NB4 (cell line): ENCODE results near the gene MAN1A1.

ENCODE experiments used
- MYC ChIP-seq: IDR thresholded peaks from 2 replicates; pipeline ENCODE4 v1.6.1; 2011; ENCODE audit warnings: low read depth, low read length
- POLR2A ChIP-seq: IDR thresholded peaks from 2 replicates; pipeline ENCODE4 v1.6.1; 2011; ENCODE audit warnings: mild to moderate bottlenecking; ENCODE audit not compliant: insufficient read length; ENCODE audit errors: extremely low read depth
- TF ChIP-seq, protein P1 (sequence below): IDR thresholded peaks from one replicate; pipeline ENCODE4 v1.5.1; 2012; ENCODE audit warnings: low read depth, low read length
- TF ChIP-seq, protein P2 (sequence below): IDR thresholded peaks from 2 replicates; pipeline ENCODE4 v1.6.1; 2011; ENCODE audit warnings: low read depth, low read length

DNA sequence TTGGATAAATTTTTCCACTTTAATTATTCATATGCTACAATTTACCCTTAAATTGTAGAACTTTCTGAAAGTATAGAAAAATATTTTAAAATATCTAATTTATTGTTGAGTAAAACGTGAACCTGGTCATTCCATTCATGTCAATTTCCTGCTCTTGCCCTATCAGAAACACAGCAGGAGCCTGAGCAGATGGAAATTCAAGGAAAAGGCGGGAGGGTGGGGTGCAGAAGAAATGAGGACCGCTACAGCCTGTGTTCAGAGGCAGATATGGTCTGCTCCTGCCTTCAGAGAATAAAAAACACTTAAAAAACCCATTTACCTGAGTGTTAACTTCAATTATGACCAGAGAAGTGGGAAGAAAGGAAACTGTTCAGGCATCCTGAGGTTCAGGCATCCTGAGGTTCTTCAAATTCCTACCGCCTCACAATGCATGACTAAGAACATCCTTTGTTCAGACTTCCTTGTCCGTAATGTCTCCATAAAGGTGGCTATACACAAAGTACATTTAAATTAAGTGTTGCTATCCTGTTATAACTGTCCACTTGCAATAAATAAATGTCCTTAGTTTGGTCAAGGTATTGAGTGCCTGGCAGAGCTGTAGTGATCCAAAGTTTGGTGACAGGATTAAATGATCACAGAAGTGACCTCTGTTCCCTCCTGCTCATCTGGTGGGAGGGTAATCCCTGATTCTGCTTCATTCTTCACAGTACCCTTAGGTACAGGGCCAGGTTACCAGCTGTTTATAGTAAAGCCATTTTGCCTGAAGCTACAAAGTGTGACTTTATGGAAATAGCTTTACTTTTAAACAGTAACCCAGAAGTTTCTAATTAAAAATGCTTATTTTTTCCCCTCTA is 109.1 kb downstream of the MAN1A1 start:
- TF ChIP-seq POLR2A: no peak
- TF ChIP-seq, protein P1, sequence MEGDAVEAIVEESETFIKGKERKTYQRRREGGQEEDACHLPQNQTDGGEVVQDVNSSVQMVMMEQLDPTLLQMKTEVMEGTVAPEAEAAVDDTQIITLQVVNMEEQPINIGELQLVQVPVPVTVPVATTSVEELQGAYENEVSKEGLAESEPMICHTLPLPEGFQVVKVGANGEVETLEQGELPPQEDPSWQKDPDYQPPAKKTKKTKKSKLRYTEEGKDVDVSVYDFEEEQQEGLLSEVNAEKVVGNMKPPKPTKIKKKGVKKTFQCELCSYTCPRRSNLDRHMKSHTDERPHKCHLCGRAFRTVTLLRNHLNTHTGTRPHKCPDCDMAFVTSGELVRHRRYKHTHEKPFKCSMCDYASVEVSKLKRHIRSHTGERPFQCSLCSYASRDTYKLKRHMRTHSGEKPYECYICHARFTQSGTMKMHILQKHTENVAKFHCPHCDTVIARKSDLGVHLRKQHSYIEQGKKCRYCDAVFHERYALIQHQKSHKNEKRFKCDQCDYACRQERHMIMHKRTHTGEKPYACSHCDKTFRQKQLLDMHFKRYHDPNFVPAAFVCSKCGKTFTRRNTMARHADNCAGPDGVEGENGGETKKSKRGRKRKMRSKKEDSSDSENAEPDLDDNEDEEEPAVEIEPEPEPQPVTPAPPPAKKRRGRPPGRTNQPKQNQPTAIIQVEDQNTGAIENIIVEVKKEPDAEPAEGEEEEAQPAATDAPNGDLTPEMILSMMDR: no peak
- no peak for TF ChIP-seq MYC
- TF ChIP-seq, protein P2, sequence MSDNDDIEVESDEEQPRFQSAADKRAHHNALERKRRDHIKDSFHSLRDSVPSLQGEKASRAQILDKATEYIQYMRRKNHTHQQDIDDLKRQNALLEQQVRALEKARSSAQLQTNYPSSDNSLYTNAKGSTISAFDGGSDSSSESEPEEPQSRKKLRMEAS: no peak
